NB4 (cell line): ENCODE measurements around the gene NRDC.

Experiments used
- POLR2A ChIP-seq: IDR thresholded peaks from 2 replicates; pipeline ENCODE4 v1.6.1; 2011; ENCODE audit warnings: mild to moderate bottlenecking; ENCODE audit not compliant: insufficient read length; ENCODE audit errors: extremely low read depth
- TF ChIP-seq, protein P1 (sequence below): IDR thresholded peaks from one replicate; pipeline ENCODE4 v1.5.1; 2012; ENCODE audit warnings: low read depth, low read length

DNA sequence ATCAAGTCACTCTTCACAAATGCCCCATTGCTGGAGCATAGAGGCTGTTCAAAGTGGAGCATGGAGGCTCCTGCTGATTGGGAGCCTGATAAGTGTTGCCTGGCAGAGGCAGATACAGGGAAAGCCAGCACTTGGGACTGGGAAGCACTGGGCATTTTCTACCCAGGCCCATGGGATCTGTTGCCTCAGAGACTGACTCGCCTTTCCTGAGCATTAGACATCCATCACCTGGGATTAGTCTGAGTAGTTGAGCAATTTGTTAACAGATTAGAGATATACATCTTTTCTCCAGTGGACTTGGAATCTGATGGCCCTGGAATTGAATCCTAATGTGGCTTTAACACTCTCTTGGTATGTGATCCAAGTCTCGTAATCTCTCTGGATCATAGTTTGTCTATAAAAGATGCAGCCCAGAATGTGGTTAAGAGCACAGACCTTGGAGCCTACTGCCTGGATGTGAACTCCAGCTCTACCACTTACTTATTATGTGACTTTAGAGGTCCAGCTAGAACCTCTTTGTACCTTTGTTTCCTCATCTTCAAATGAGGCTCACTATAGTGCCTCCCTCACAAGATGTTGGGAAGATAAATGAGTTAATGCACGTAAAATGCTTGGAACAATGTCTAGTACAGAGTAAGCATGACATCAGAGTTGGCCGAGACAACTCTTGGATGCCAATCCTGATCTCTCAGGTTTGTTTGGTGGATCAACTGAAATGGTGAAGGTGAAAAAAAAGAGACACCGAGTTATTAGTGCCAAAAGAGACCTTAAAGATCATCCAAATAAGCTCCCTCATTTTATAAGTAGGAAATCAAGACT, 38.3 kb upstream of the NRDC start:
- TF ChIP-seq, protein P1, sequence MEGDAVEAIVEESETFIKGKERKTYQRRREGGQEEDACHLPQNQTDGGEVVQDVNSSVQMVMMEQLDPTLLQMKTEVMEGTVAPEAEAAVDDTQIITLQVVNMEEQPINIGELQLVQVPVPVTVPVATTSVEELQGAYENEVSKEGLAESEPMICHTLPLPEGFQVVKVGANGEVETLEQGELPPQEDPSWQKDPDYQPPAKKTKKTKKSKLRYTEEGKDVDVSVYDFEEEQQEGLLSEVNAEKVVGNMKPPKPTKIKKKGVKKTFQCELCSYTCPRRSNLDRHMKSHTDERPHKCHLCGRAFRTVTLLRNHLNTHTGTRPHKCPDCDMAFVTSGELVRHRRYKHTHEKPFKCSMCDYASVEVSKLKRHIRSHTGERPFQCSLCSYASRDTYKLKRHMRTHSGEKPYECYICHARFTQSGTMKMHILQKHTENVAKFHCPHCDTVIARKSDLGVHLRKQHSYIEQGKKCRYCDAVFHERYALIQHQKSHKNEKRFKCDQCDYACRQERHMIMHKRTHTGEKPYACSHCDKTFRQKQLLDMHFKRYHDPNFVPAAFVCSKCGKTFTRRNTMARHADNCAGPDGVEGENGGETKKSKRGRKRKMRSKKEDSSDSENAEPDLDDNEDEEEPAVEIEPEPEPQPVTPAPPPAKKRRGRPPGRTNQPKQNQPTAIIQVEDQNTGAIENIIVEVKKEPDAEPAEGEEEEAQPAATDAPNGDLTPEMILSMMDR, result no peak
- TF ChIP-seq POLR2A, result no peak
